K562 (cell line): ENCODE results near the gene EXOC4. TPM values are rescaled to one million over a fixed set of nuclear protein-coding genes. Genes with fewer than 3 reads are reported as not detected.

Experiments
- ATAC-seq: fragments of 200-7000 bp; cut with Tn5 transposase; 3 replicates; pipeline ENCODE4 v1.9.1; 2020; ENCODE audit warnings: moderate library complexity
- BruUV-seq: library from RNA; stranded (reverse); fragments of 400-500 nt; replicated peaks from 2 replicates; lab custom pipeline; 2021; lab: Mats Ljungman, UMichigan
- CTCF ChIA-PET: fragments of 300-600 bp; formaldehyde crosslinking; extraction: SDS; loops from one replicate; lab custom pipeline; 2021; ENCODE audit warnings: low intra/inter-chr PET ratio; lab: Yijun Ruan, JAX
- POLR2A ChIA-PET: fragments of 300-600, 350-650 bp; sonication (Branson Sonifier 250); formaldehyde crosslinking; extraction: SDS; loops from one replicate; lab custom pipeline; 2021; ENCODE audit warnings: antibody characterized with exemption, inconsistent platforms; lab: Yijun Ruan, JAX
- DNase-seq, 4 experiments: peaks; one replicate each; pipeline versions ENCODE4 v3.0.0 to v3.0.0-alpha.2; 2011 to 2018; ENCODE audit warnings: low spot score in 3 of 4, mixed read lengths in 3 of 4; ENCODE audit errors: extremely low read depth in 1 of 4
- FAIRE-seq: peaks from 2 replicates; lab custom pipeline; 2011; peaks lifted over from hg19 to GRCh38; lab: Jason Lieb, UNC
- H2AFZ ChIP-seq: 2 replicates; pipeline ENCODE4 v1.6.0; 2011; ENCODE audit warnings: low read depth, low read length, control low read depth, inconsistent platforms
- H3K27ac ChIP-seq: fragments of 200-600 bp; 3 replicates; pipeline ENCODE4 v1.8.0; 2011; ENCODE audit warnings: low read depth, mild to moderate bottlenecking, control low read depth, inconsistent platforms, low read length, moderate library complexity, mixed read lengths; ENCODE audit errors: extremely low read depth
- H3K27me3 ChIP-seq, 2 experiments: fragments of 300-600 bp in 1 of 2; 2 replicates in 1 of 2; 3 replicates in 1 of 2; pipeline versions ENCODE4 v1.6.0 to v1.8.0; 2011; ENCODE audit warnings: inconsistent platforms in 2 of 2, low read length in 2 of 2, mild to moderate bottlenecking in 1 of 2, mixed read lengths in 1 of 2, moderate library complexity in 1 of 2; ENCODE audit not compliant: control insufficient read depth in 2 of 2, insufficient read depth in 2 of 2
- H3K36me3 ChIP-seq: fragments of 300-600 bp; 3 replicates; pipeline ENCODE4 v1.8.0; 2011; ENCODE audit warnings: mild to moderate bottlenecking, low read length, inconsistent platforms; ENCODE audit not compliant: control insufficient read depth, insufficient read depth
- H3K4me1 ChIP-seq, 2 experiments: fragments of 200-600 bp in 1 of 2; replicated peaks in 1 of 2; 2 replicates in 1 of 2; 3 replicates in 1 of 2; pipeline versions ENCODE4 v1.5.1 to v1.8.0; 2011; ENCODE audit warnings: inconsistent platforms in 2 of 2, low read length in 2 of 2, mild to moderate bottlenecking in 1 of 2, mixed read lengths in 1 of 2, moderate library complexity in 1 of 2; ENCODE audit not compliant: control insufficient read depth in 2 of 2, insufficient read depth in 2 of 2
- H3K4me2 ChIP-seq: 2 replicates; pipeline ENCODE4 v1.6.1; 2011; ENCODE audit warnings: low read length, control low read depth, inconsistent platforms, mixed read lengths; ENCODE audit not compliant: insufficient read depth
- H3K4me3 ChIP-seq: fragments of 200-600 bp; sonication (generic), shearing (Covaris generic); 2 replicates; pipeline ENCODE4 v1.5.1; 2016; ENCODE audit warnings: control low read depth, inconsistent platforms
- H3K79me2 ChIP-seq: fragments of 200-600 bp; 3 replicates; pipeline ENCODE4 v1.8.0; 2011; ENCODE audit warnings: low read length, inconsistent platforms; ENCODE audit not compliant: control insufficient read depth, insufficient read depth
- H3K9ac ChIP-seq, 2 experiments: 2 replicates each; pipeline versions ENCODE4 v1.6.0 to v1.6.1; 2011; ENCODE audit warnings: low read depth in 2 of 2, low read length in 2 of 2, control low read depth in 1 of 2, inconsistent platforms in 1 of 2, mild to moderate bottlenecking in 1 of 2, mixed read lengths in 1 of 2; ENCODE audit not compliant: insufficient read depth in 1 of 2
- H3K9me1 ChIP-seq: one replicate; pipeline ENCODE4 v1.6.0; 2011; ENCODE audit warnings: inconsistent platforms, mild to moderate bottlenecking, low read length, moderate library complexity; ENCODE audit not compliant: control insufficient read depth, insufficient read depth
- H3K9me3 ChIP-seq: replicated peaks from 2 replicates; pipeline ENCODE4 v1.5.1; 2011; ENCODE audit warnings: low read depth, low read length, inconsistent platforms; ENCODE audit not compliant: control insufficient read depth, insufficient read depth
- H4K20me1 ChIP-seq: replicated peaks from 2 replicates; pipeline ENCODE4 v1.6.1; 2011; ENCODE audit warnings: low read length, inconsistent platforms, mixed read lengths; ENCODE audit not compliant: control insufficient read depth, insufficient read depth
- CBX2 ChIP-seq: fragments of 200-600 bp; sonication (generic); IDR thresholded peaks from one replicate; pipeline ENCODE4 v1.6.1; 2012; ENCODE audit warnings: mild to moderate bottlenecking, low read length, inconsistent platforms; ENCODE audit not compliant: insufficient read depth, poor library complexity, severe bottlenecking
- CXXC5 ChIP-seq: fragments of 250-450 bp; sonication (Bioruptor Pico); IDR thresholded peaks from 2 replicates; pipeline ENCODE4 v1.8.0; 2022; ENCODE audit warnings: inconsistent platforms, mild to moderate bottlenecking, moderate library complexity
- E4F1 ChIP-seq: fragments of 250-450 bp; sonication (Bioruptor Pico); IDR thresholded peaks from 2 replicates; pipeline ENCODE4 v1.5.0; 2021; ENCODE audit warnings: mild to moderate bottlenecking, borderline replicate concordance
- EGR1 ChIP-seq: fragments of 450-650 bp; conservative IDR thresholded peaks from 2 replicates; pipeline ENCODE4 v1.6.1; 2017; ENCODE audit warnings: mild to moderate bottlenecking
- EHMT2 ChIP-seq: fragments of 450-650 bp; IDR thresholded peaks from 2 replicates; pipeline ENCODE4 v1.6.1; 2018; ENCODE audit warnings: antibody characterized with exemption
- KHSRP ChIP-seq: fragments of 450-650 bp; IDR thresholded peaks from 2 replicates; pipeline ENCODE4 v1.6.1; 2017
- L3MBTL2 ChIP-seq: fragments of 450-650 bp; IDR thresholded peaks from 2 replicates; pipeline ENCODE4 v1.6.1; 2016; ENCODE audit warnings: mild to moderate bottlenecking, moderate library complexity
- MCM7 ChIP-seq, 2 experiments: fragments of 450-650 bp; IDR thresholded peaks; 2 replicates each; pipeline ENCODE4 v1.6.1; 2016 to 2018
- NFXL1 ChIP-seq: fragments of 450-650 bp; formaldehyde crosslinking; IDR thresholded peaks from 2 replicates; pipeline ENCODE4 v1.4.0; 2021; ENCODE audit warnings: mild to moderate bottlenecking
- OTX1 ChIP-seq: fragments of 450-650 bp; formaldehyde crosslinking; IDR thresholded peaks from 2 replicates; pipeline ENCODE4 v1.4.0; 2022; ENCODE audit warnings: mild to moderate bottlenecking
- RBM14 ChIP-seq: fragments of 200-400 bp; formaldehyde crosslinking; IDR thresholded peaks from 2 replicates; pipeline ENCODE4 v1.6.1; 2018; ENCODE audit warnings: low read depth, mild to moderate bottlenecking, low read length, moderate library complexity, borderline replicate concordance; ENCODE audit not compliant: insufficient read depth
- RFX1 ChIP-seq: fragments of 450-650 bp; IDR thresholded peaks from 2 replicates; pipeline ENCODE4 v1.6.1; 2016; ENCODE audit warnings: mild to moderate bottlenecking, moderate library complexity
- SMARCA5 ChIP-seq: fragments of 450-650 bp; IDR thresholded peaks from 2 replicates; pipeline ENCODE4 v1.6.1; 2016
- TARDBP ChIP-seq: fragments of 450-650 bp; IDR thresholded peaks from 2 replicates; pipeline ENCODE4 v1.6.1; 2016
- YBX1 ChIP-seq: fragments of 450-650 bp; IDR thresholded peaks from 2 replicates; pipeline ENCODE4 v1.7.1; 2016; ENCODE audit warnings: mild to moderate bottlenecking
- ZNF134 ChIP-seq: fragments of 250-450 bp; sonication (Bioruptor Pico); conservative IDR thresholded peaks from 2 replicates; pipeline ENCODE4 v1.4.0; 2020
- ZNF324 ChIP-seq: fragments of 250-450 bp; sonication (Bioruptor Pico); IDR thresholded peaks from 2 replicates; pipeline ENCODE4 v1.4.0; 2020; ENCODE audit warnings: mild to moderate bottlenecking
- WGBS: fragments of 100-300 bp; shearing (Covaris generic); methylation state at CpG from one replicate; pipeline ENCODE4 v1.1.6; 2016; ENCODE audit warnings: low coverage, mixed read lengths; ENCODE audit not compliant: insufficient coverage; ENCODE audit errors: missing lambda C conversion rate; 5-methylcytosine and 5-hydroxymethylcytosine counted together
- in situ Hi-C: fragments of 300-500 bp; cut with MboI; formaldehyde crosslinking; loops from 4 replicates; pipeline ENCODE4 v1.15.0; 2018; ENCODE audit warnings: inconsistent platforms, mixed read lengths
- intact Hi-C: fragments of 100-400 bp; cut with micrococcal nuclease; formaldehyde crosslinking; loops from 2 replicates; pipeline ENCODE4 v1.14.2; 2022
- polyA plus RNA-seq, 8 experiments: library from polyadenylated mRNA; depleted of rRNA in 4 of 8; stranded (reverse) in 5 of 8; unstranded in 3 of 8; fragments of >200 nt; fragmentation: Nextera tagmentation in 2 of 8; fragmentation: Illumina TruSeq in 1 of 8; extraction: Ambion mirVana in 2 of 8; extraction: Trizol in 1 of 8; gene quantifications; 2 replicates each; pipeline versions ENCODE4 v1.2.1 to v1.2.3, GENCODE V29; 2011 to 2014; ENCODE audit warnings: inconsistent platforms in 1 of 8, missing spikeins in 1 of 8
- total RNA-seq, 7 experiments: library from RNA; depleted of rRNA in 6 of 7; stranded (reverse); fragments of >200 nt in 6 of 7; fragmentation: Illumina TruSeq in 2 of 7; extraction: Trizol in 2 of 7; gene quantifications; 2 replicates each; pipeline versions ENCODE4 v1.2.1 to v1.2.3, GENCODE V29; 2011 to 2021; ENCODE audit warnings: low replicate concordance in 1 of 7
- TF ChIP-seq, protein P1 (sequence below): fragments of 450-650 bp; IDR thresholded peaks from 2 replicates; pipeline ENCODE4 v1.6.1; 2016; ENCODE audit warnings: missing biosample characterization, missing genetic modification characterization
- TF ChIP-seq, protein P2 (sequence below): fragments of 450-650 bp; formaldehyde crosslinking; conservative IDR thresholded peaks from 2 replicates; pipeline ENCODE4 v1.4.0; 2022; ENCODE audit warnings: mild to moderate bottlenecking, missing genetic modification characterization

EXOC4 gene
- total and polyA plus RNA-seq, 9 of the 15 experiments (the other 6 are each of a cell fraction or from before 2014, with no cell fraction given): 18.5 to 73.1 (median 46.6) TPM

- CTCF ChIA-PET: no interaction called here
- FAIRE-seq: no peak
- Histone ChIP-seq H3K4me2 (no peak overlapping the region), H3K27ac (no peak overlapping the region), H3K4me3 (no peak overlapping the region)
- TF ChIP-seq TARDBP: no peak
- TF ChIP-seq RBM14: no peak
- TF ChIP-seq OTX1 (CRISPR knock-in tag): no peak
- TF ChIP-seq EGR1: no peak
- no peak for TF ChIP-seq L3MBTL2
- no peak for TF ChIP-seq MCM7 (IDR thresholded peaks at IDR 0.05)
- no peak for TF ChIP-seq KHSRP
- TF ChIP-seq YBX1: no peak
- TF ChIP-seq, protein P1, sequence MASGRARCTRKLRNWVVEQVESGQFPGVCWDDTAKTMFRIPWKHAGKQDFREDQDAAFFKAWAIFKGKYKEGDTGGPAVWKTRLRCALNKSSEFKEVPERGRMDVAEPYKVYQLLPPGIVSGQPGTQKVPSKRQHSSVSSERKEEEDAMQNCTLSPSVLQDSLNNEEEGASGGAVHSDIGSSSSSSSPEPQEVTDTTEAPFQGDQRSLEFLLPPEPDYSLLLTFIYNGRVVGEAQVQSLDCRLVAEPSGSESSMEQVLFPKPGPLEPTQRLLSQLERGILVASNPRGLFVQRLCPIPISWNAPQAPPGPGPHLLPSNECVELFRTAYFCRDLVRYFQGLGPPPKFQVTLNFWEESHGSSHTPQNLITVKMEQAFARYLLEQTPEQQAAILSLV (tag): no peak
- no peak for TF ChIP-seq EHMT2
- no peak for TF ChIP-seq CXXC5 (CRISPR knock-in tag)
- TF ChIP-seq NFXL1: no peak
- no peak for TF ChIP-seq ZNF324 (CRISPR knock-in tag)
- no peak for TF ChIP-seq ZNF134 (CRISPR knock-in tag)
- no peak for TF ChIP-seq CBX2
- TF ChIP-seq, protein P2, sequence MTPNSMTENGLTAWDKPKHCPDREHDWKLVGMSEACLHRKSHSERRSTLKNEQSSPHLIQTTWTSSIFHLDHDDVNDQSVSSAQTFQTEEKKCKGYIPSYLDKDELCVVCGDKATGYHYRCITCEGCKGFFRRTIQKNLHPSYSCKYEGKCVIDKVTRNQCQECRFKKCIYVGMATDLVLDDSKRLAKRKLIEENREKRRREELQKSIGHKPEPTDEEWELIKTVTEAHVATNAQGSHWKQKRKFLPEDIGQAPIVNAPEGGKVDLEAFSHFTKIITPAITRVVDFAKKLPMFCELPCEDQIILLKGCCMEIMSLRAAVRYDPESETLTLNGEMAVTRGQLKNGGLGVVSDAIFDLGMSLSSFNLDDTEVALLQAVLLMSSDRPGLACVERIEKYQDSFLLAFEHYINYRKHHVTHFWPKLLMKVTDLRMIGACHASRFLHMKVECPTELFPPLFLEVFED (CRISPR knock-in tag): no peak
- TF ChIP-seq RFX1: no peak
- TF ChIP-seq SMARCA5: no peak
- TF ChIP-seq E4F1 (CRISPR knock-in tag): no peak
- TF ChIP-seq, all 486 proteins: peak for 0
- in situ Hi-C loops: no loop called here
- BruUV-seq: no TSS peak
- Histone ChIP-seq H3K4me1 (no peaks in the 10 kb centered on the region), H4K20me1 (no peaks in the 10 kb centered on the region), H3K36me3 (no peaks in the 10 kb centered on the region), H3K9me3 (no peaks in the 10 kb centered on the region), H2AFZ (no peak overlapping the region), H3K9ac (no peak overlapping the region), H3K9me1 (no peaks in the 10 kb centered on the region), H3K27me3 (no peaks in the 10 kb centered on the region), H3K79me2 (no peaks in the 10 kb centered on the region)
- POLR2A ChIA-PET: no interaction called here
- ATAC-seq: no peak
- no peak for DNase-seq
- intact Hi-C loops: no loop called here
- WGBS: 76% methylated on average over 3 of the region's 3 CpGs
These were observed 399.7 kb downstream of the EXOC4 start for GRCh38 chr7:133652547-133652946.
